CD4-positive, alpha-beta T cell treated with Interleukin-2 at 100 ng/mL for 4 hours (primary cell): ENCODE measurements around the gene EBPL.

Experiments
- DNase-seq: peaks from one replicate; pipeline ENCODE4 v3.0.0-alpha.2; 2020; ENCODE audit warnings: low spot score

Gene EBPL

DNA sequence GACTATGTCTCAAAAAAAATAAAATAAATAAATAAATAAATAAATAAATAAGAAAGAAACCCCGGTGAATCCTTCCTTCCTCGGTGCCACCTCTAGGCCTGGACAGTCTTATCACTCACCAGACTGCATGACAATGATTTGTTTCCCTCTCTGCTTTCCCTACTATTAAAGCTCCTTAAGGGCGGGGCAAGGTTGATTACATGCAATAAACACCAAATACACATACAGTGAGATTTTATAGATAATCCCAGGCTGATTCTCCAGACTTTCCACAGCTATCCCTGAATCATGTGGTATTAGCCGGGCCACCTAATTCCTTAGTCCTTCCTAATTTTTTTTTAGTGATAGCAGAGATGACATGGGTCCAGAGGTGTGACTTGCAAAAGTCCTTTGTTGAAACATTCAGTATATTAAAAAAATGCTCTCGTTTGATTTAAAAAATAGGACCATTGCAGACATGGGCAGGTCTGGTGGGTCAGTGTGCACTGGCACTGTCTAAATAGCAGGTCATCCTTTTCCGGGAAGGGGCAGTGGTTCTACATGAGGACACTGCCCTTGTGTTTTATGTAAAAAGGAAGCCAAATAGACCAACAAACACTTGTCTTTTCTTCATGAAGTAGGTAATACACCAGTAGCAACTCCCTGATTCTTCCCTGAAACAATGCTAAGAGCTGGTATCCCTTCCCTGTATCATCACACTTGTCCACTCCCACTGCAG lies 14.5 kb downstream of the EBPL start:
- no peak for DNase-seq

DNA sequence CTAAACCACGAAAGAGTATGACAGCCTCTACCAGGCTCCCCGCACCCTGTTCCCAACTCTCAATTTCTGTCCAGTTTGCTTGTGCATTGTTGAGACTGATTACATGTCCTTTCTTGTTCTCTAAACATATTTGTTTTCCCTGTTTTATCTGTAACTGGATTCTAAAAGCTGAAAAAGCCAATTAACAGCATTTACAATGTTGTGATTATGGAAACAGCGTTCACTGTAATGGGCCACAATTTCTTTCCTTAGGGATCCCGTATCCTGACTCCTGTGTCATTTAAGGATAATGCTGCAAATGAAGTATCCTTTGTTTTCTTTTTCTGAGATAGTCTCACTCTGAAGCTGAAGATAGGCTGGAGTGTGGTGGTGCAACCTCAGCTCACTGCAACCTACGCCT lies 20.5 kb downstream of the EBPL start:
- no peak for DNase-seq

DNA sequence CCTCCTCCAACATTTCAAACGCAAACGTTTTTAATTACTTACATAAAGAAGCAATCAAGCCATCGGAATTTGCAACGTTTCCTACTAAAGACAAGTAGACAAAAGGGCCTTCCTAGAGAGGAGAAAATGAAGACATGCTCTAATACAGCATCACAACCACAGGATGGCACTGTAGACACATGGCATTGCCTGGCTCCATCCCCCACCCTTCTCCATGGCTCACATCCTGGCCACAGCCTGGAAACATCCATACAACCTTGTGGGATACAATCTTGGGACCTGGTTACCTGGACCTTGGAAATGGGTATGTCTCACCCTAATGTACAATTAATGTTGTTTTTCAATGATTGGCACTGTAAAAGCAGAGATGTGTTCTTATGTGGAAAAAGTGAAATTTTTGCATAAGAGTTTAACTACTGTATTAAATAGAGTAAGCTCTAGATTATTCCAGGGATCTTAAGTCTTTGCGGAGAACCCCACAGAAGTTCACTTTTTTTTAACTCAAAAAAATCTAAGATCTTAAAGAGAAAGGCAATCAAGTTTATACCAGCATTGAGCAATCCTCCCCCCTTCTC lies 21.5 kb downstream of the EBPL start:
- no peak for DNase-seq

DNA sequence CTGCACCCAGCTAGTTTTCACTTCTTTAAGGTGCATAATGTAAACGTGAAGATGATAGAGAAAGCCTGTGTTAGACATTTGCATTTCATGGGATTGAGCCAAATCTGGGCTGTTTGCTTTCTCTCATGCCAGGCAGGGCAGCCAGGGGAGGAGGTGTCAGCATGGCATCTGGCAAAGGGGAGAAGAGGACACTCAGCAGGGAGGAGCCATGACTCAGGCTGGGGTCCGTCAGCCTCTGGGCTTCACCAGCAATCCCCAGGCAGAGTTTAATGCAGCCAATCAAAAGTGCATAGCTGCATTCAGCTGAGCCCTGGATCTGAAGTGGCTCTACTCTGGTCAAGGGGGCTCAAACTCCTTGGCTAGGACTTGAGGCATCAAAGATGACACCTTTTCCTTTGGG lies 23.5 kb downstream of the EBPL start:
- DNase-seq = no peak

DNA sequence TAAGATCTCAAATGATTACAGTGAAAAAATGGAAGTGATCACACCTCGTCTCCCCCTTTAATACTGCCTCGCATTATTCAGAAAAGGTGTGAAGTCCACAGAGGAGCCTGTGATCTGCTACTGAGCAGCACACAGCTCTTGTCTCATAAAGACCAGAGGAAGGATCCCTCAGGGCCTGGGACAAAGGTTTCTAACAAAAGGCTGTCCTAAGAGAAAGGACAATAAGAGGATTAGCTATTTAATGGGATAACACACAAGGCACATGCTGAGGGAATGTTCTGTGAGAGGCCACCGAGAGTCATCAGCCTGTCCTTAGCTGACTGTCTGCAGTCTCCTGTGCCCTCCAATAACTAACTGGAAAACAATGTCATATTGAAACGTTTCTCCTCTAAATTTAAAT lies 26.7 kb downstream of the EBPL start:
- no peak for DNase-seq

DNA sequence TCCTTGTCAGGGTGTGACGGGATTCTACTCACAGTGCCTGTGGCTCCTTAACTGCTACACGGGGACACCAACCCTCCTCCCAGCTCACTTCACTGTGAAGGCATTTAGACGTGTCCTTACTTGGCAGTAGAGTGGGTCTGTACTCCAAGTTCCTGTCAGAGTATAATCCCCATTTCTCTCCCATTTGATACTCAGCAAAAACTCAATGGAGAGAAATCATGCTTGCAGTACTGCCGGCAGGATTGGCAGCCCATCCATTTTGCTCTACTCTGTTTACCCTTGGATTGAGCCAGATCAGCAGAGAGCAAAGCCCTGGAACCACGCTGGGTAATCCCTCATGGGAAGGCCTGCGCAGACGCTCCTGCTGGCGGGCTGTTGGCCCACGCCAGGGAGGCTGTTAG lies 34.0 kb downstream of the EBPL start:
- DNase-seq = no peak

DNA sequence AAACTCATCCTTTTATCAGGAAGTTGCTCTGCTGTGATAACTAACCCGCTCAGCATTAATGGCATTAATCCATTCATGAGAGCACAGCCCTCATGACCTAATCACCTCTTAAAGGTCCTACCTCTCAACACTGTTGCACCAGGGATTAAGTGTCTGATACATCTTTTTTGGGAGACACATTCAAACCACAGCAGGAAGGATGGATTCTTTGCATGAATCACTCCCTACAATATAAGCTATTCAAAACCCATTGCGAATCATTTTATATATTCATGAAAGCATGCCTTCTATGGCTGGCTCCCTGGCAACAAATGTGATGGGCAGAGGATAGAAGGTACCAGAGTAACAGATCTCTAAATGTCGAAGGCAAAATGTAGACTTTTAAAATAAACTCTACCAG lies 35.4 kb downstream of the EBPL start:
- no peak for DNase-seq

DNA sequence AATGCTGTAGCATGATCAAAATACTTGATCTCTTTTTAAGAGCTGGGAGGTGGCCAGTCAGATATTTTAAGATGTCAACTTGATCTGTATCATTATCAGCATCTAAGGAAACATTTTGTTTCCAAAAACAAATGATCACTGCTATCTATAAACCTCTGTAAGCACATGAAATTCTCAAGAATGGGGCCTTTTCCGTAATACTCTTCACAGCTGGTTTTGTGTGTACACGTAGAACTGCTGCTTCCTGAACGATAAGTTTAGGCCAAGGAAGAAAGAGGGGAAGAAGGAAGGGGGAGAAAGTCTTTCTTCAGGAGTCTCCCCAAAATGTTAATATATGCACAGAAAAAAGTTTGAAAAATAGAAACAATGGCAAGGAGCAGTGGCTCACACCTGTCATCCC lies 37.3 kb downstream of the EBPL start:
- no peak for DNase-seq

DNA sequence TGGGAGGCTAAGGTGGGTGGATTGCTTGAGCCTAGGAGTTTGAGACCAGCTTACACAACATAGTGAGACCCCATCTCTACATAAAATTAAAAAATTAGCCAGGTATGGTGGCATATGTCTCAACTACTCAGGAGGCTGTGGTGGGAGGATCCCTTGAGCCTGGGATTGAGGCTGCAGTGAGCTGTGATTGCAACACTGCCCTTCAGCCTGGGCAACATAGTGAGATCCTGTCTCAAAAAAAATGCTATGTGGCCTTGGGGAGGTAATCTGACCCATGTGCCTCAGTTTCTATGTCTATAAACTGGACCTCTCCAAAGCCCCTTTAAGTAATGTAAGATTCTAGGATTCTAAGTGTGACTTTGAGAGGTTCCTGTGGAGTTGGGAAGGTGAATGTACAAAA lies 37.8 kb downstream of the EBPL start:
- DNase-seq = no peak

DNA sequence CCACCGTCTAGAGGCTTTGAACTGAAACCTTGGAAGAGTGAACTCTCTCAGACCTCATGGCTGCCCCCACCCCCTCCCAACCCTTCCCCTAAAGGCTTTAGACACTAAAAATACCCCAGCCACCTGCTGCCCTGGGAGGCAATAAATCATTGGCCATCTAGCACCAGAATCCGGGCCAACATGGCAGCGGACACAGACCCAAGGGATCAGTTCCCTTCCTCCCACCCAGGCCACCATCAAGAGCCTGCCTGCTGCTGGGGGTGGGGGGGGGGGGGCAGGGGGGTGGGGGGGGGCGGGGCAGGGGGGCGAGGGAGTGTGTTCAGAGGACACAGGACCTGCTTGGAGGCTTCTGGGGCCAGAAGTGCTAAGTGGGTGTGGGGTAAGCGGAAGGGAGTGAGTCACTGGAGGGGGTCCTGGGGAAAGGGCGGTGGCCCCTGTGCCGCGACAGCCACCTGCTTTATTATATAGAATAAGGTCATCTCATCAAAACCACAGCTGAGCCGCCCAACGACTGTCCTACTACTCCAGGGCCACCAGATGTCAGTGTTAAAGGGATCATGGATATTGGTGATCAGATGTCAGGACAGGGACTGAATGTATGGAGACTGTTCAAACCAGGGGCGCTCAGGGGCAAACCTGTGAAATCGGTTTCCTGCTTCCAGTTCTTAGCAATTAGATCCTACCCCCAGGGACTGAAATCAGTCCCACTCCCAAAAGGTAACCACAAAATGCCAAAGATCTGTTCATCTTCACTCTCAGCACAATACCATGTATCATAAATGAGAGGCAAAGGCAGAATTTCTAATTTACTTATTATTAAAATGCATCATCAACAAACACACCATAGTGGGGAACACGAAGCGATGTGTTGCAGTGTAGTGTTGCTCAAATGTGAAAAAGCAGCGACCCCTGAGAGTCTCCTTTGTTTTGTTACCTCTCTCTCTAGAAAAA lies 38.7 kb downstream of the EBPL start:
- peak; percentile 21 for DNase-seq

DNA sequence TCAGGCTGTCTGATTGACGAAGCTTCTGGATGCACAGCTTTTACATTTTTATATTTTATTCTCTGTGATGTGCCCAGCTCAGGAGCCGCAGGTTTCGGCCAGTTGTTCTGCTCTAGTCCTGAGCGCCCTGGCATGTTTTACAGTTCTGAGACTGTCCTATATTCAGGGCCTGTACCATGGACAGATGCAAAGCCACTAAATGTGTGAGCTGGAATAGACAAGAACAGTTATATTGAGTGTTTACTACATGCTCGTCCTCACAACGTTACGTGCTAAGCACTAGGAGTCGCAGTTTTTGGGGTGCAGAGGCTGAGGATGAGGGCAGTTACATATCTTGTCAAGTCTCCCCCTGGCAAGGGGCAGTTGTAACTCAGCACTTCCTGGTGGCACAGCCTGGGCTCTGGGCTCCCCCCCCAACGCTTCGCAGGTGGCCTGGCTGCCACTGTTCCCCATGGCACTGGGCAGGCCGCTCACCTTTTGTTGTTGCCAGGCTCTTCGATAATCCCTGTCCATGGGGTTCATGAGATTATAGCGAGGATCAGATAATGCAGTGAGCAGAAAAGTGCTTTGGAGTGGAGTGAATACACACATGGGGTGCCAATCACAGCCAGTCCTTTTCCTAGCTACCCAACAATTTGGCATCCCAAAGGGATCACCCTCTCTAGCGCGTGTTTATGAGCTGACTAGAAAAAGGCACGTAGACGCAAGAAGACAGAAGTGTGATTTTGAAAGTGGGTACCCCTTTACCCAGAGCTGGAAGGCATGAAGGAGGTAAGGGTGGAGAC lies 39.5 kb downstream of the EBPL start:
- no peak for DNase-seq

DNA sequence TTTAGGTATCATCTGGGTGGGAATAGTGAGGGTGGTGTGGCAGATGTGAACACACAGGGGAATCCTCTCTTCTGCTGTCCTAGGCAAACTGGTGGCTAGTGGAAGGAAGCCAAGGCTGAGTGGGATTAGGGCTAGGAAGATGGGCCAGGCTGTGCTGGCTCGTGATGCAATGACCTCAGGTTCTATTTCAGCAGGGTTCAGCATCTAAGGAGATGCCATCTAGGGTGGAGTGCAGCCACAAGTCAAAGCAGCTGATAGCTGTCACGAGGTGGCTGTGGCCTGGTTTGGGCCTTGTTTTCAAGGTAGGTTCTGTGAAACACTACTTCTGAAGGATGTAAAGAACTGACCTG lies 41.3 kb downstream of the EBPL start:
- DNase-seq = no peak

DNA sequence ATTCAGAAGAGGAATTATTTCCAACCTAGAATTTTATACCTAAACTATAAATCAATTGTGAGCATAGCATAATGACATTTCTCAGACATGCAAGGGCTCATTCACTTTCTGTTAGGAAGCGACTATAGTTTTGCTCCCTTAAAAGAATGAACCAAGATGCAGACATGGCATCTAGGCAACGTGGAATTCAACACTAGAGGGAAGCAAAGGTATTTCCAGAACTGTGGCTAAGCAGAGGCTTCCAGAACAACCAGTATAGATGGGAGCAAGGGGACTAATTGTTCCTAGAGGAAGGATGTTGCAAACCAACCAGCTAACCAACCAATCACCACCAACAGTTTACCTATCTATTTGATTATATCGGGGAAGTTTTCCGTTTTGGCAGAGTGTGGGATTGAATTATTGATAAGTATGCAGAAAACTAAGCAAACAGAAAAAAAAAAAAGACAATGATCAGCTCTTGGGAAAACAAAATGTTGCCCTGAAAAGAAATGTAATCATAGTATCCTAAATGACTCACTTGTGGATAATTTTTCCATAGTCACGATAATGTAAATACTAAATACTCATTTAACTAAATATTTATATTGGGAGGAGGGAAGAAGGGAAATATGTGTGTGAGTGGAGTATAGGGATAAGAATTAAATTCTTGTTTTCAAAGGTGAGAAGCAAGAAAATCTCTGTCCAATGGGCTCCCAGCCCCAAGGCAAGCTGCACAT lies 41.9 kb downstream of the EBPL start:
- DNase-seq = no peak

DNA sequence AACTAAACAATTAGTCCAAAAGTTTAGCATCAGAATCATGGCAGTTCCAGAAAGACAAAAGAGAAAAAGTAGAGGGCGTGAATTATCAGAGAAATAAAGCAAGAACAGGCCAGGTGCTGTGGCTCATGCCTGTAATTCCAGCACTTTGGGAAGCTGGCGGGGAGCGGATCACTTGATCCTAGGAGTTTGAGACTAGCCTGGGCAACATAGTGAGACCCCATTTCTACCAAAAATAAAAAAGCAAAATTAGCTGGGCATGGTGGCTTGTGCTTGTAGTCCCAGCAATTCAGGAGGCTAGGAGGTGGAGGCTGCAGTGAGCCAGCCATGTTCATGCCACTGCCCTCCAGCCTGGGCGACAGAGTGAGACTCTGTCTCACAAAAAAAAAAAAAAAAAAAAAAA lies 44.6 kb downstream of the EBPL start:
- no peak for DNase-seq

DNA sequence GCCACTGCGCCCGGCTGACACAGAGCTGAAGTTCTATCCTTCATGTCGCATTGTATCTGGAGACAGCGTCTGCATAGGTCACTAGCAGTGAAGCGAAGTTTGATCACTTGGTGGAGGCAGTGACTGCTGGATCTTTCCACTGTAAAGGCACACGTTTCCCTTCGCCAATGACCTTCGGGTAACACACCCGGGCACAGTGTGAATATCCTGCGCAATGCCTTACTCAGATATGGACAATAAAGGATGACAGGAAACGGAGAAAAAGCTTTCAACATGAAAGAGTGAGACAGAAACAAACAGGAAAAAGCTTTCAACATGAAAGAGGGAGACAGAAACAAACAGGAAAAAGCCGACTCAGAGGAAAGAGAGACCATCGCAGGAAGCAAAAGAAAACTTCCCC lies 45.8 kb downstream of the EBPL start:
- no peak for DNase-seq

DNA sequence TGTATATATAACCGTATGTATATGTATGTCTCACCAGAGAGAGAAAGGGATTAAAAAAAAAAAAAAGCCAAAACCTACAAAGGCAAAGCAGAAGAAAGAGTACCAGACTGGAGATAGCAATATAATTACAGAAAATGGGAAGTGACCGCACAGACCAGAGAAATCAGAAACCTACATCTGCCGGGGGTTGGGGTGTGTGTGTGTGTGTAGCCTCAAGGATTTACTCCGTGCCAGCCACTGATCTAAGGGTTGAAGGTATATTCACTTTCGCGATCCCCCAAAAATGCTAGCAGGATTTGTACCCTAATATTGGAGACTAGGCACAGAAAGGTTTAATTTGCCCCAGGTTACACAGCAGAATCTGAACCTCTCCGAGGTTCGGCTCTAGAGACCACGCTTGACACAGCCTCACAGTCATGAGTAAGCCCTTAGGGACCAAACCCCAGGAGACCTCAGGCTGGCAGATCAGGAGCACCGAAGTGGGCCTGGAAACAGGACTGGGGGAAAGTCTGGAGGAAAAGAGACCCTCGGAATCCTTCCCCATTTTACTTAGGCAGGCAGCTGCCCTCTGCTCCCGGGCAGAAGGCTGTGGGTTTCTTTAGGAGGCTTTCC lies 48.1 kb downstream of the EBPL start:
- DNase-seq = no peak

DNA sequence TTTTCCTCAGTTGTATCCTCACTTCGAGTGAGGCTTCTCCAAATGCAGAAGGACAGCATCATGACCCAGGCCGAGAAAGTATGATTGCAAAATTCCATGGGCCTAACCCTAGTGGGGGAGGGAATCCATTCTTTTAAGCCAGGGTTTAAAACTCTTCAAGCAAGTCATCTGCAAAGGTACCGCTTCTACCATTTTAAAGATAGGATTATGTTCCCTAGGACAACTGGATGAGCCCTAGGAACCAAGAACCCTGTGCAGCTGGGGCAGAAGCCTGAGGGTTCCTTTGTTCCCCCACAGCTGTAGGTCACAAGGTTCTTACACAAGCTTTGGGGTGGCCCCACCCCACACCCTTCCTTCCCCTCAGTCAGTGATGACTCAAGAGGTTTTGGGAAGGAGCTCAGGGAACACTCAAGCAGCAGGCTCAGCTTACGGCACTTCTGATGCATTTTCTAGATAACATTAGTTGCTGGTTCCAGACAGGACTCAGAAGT lies 49.4 kb downstream of the EBPL start:
- no peak for DNase-seq

DNA sequence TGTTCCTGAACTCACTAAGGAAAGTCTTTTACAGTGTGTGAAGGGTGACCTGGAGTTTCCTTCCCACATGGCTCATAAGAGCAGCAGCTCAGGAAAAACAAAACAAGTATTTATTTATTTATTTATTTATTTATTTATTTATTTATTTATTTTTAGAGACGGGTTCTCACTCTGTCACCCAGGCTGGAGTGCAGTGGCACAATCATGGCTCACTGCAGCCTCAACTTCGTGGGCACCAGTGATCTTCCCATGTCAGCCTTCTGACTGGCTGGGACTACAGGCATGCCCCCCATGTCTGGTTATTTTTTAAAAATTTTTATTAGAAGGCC lies 52.6 kb downstream of the EBPL start:
- DNase-seq = no peak

DNA sequence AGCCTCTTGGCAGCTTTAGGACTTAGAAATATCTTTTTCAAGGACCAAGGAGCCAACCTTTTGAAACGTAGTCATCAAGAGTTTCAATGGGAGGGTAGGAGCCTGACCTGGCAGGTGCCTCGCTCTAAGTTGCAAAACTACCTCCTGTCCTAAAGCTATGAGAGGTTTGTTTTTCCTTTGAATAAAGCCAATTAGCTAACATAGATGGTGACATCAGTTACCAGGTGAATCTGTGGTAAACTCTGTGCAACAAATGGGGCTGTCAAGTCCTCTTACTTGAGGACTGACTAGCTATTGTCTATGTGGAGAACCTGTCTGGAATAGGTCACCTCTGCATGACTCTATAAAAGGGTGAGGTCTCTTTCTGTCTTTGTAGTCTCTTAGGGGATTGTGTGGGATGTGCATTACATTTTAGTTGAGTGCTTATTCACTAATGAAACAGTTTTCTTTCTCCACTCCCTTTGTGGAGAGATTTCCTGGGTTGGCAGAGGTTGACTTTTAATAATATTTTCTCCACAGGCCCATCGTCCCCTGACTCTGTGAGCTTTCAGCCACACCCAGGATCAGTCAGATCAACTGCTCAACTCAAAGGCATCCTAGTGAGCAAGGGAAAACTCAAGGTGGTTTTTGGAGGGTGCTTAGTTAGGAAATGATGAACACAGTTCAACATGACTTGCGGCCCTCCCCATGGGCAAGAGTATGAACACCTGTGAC lies 53.1 kb downstream of the EBPL start:
- DNase-seq = no peak

DNA sequence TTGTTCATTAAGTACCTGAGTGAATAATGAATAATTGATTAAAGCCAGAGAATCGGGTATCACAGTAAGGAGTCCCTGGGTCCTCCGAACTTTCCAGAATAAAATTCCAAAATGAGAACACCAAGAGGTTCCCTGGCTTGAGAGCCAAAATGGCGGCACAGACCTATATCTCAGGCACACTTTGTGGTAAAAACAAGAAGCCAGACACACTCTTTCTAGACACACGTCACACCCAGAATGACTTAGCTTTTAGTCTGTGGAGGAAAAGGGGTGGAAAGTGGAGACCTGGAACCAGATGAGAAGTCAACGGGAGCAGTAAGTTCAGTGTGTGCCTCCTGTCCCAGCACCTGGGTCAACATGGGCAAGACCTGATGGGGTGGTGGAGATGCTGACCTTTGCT lies 54.6 kb downstream of the EBPL start:
- DNase-seq = no peak
